CD4-positive, CD25-positive, alpha-beta regulatory T cell (primary cell): ENCODE data around the gene PRKG1. TPM values are rescaled to one million over a fixed set of nuclear protein-coding genes. Genes with fewer than 3 reads are reported as not detected.
A peak's percentile ranks its signal among the peaks of the same experiment; 100 is the strongest.

Experiments used
- ATAC-seq, 2 donors: fragments of 150-1000 bp; cut with Tn5 transposase; one replicate each; pipeline ENCODE4 v1.10.0; 2021; ENCODE audit warnings: low read depth in 2 of 2, moderate number of reproducible peaks in 2 of 2, moderate library complexity in 1 of 2
- DNase-seq, 3 donors: peaks; one replicate each; pipeline versions ENCODE4 v3.0.0 to v3.0.0-alpha.2; 2012 to 2022; ENCODE audit warnings: mixed read lengths in 1 of 3
- H3K27ac ChIP-seq: one replicate; pipeline ENCODE4 v1.7.0; 2013; ENCODE audit warnings: mild to moderate bottlenecking, low read length; ENCODE audit not compliant: insufficient read depth, poor library complexity, severe bottlenecking
- H3K27me3 ChIP-seq: one replicate; pipeline ENCODE4 v1.7.0; 2013; ENCODE audit warnings: low read length; ENCODE audit not compliant: control insufficient read depth, insufficient read depth
- H3K36me3 ChIP-seq: one replicate; pipeline ENCODE4 v1.7.0; 2013; ENCODE audit warnings: mild to moderate bottlenecking, low read length, moderate library complexity; ENCODE audit not compliant: control insufficient read depth, insufficient read depth
- H3K4me1 ChIP-seq: 2 replicates; pipeline ENCODE4 v1.7.0; 2013; ENCODE audit warnings: mild to moderate bottlenecking, low read length; ENCODE audit not compliant: insufficient read depth, control insufficient read depth, poor library complexity, severe bottlenecking
- H3K4me3 ChIP-seq: one replicate; pipeline ENCODE4 v1.7.0; 2013; ENCODE audit warnings: low read depth, mild to moderate bottlenecking, low read length, moderate library complexity
- H3K9me3 ChIP-seq, 2 experiments: 1 replicate in 1 of 2; 2 replicates in 1 of 2; pipeline ENCODE4 v1.7.0; 2013; ENCODE audit warnings: low read length in 2 of 2, mild to moderate bottlenecking in 1 of 2, moderate library complexity in 1 of 2; ENCODE audit not compliant: control insufficient read depth in 2 of 2
- H3K27ac Mint-ChIP-seq, 3 donors: one replicate each; pipeline ENCODE4 v1.8.0; 2020 to 2022; ENCODE audit warnings: mild to moderate bottlenecking in 3 of 3, mixed read lengths in 3 of 3, moderate library complexity in 2 of 3
- H3K27me3 Mint-ChIP-seq: one replicate; pipeline ENCODE4 v1.8.0; 2022; ENCODE audit warnings: mild to moderate bottlenecking, mixed read lengths
- H3K36me3 Mint-ChIP-seq: one replicate; pipeline ENCODE4 v1.8.0; 2020; ENCODE audit warnings: mixed read lengths
- H3K4me1 Mint-ChIP-seq, 4 donors: one replicate each; pipeline ENCODE4 v1.8.0; 2020 to 2022; ENCODE audit warnings: mixed read lengths in 4 of 4, mild to moderate bottlenecking in 1 of 4
- H3K4me3 Mint-ChIP-seq, 4 donors: one replicate each; pipeline ENCODE4 v1.8.0; 2020 to 2022; ENCODE audit warnings: mild to moderate bottlenecking in 4 of 4, mixed read lengths in 4 of 4, moderate library complexity in 3 of 4
- H3K9me3 Mint-ChIP-seq, 7 donors: one replicate each; pipeline ENCODE4 v1.8.0; 2020 to 2022; ENCODE audit warnings: mixed read lengths in 7 of 7, mild to moderate bottlenecking in 3 of 7, moderate library complexity in 2 of 7
- polyA plus RNA-seq, 4 donors: library from polyadenylated mRNA; unstranded; fragments of 300-500 nt; fragmentation: Illumina TruSeq; gene quantifications; one replicate each; pipeline ENCODE4 v1.2.3, GENCODE V29; 2021
- total RNA-seq: library from RNA; stranded (reverse); gene quantifications from one replicate; pipeline ENCODE4 v1.2.3, GENCODE V29; 2022

Gene PRKG1
- total and polyA plus RNA-seq, 5 donors from 2014 or later, result 0.30 TPM; not detected in 4

- H3K27me3 Mint-ChIP-seq, result no peaks in the 10 kb centered on the region
- H3K27ac Mint-ChIP-seq, result no peak overlapping the region
- Histone ChIP-seq H3K36me3 (no peaks in the 10 kb centered on the region), H3K4me3 (no peak overlapping the region), H3K4me1 (no peaks in the 10 kb centered on the region), H3K27me3 (no peaks in the 10 kb centered on the region), H3K9me3 (no peaks in the 10 kb centered on the region), H3K27ac (no peak overlapping the region)
- peaks cover 0 to under 1% (median 0%) of the 10 kb centered on the region in 7 donors for H3K9me3 Mint-ChIP-seq
- H3K4me3 Mint-ChIP-seq, result no peak overlapping the region
- ATAC-seq (no peak), DNase-seq (no peak)
- H3K4me1 Mint-ChIP-seq, result no peaks in the 10 kb centered on the region
- H3K36me3 Mint-ChIP-seq, result no peaks in the 10 kb centered on the region
Measured at GRCh38 chr10:52258799-52259425, 1184.6 kb downstream of the PRKG1 start.

- Histone ChIP-seq H3K27me3 (no peaks in the 10 kb centered on the region), H3K36me3 (no peaks in the 10 kb centered on the region), H3K4me3 (no peak overlapping the region), H3K9me3 (no peaks in the 10 kb centered on the region), H3K4me1 (no peaks in the 10 kb centered on the region), H3K27ac (no peak overlapping the region)
- no peak overlapping the region for H3K4me3 Mint-ChIP-seq
- H3K36me3 Mint-ChIP-seq, result no peaks in the 10 kb centered on the region
- no peak overlapping the region for H3K27ac Mint-ChIP-seq
- no peaks in the 10 kb centered on the region for H3K27me3 Mint-ChIP-seq
- ATAC-seq (no peak), DNase-seq (no peak)
- peaks cover 0 to 3% (median 0%) of the 10 kb centered on the region in 7 donors for H3K9me3 Mint-ChIP-seq
- no peaks in the 10 kb centered on the region for H3K4me1 Mint-ChIP-seq
Measured at GRCh38 chr10:52259426-52259812, 1185.1 kb downstream of the PRKG1 start.

GRCh38 chr10:52261362-52261761 lies 1187.1 kb downstream of the PRKG1 start:
- Histone ChIP-seq H3K9me3 (no peaks in the 10 kb centered on the region), H3K27me3 (no peaks in the 10 kb centered on the region), H3K36me3 (no peaks in the 10 kb centered on the region), H3K4me3 (no peak overlapping the region), H3K4me1 (no peaks in the 10 kb centered on the region), H3K27ac (no peak overlapping the region)
- H3K9me3 Mint-ChIP-seq, result peaks cover 0 to 3% (median 0%) of the 10 kb centered on the region in 7 donors
- DNase-seq (no peak), ATAC-seq (no peak)
- no peaks in the 10 kb centered on the region for H3K36me3 Mint-ChIP-seq
- H3K4me1 Mint-ChIP-seq, result no peaks in the 10 kb centered on the region
- no peak overlapping the region for H3K4me3 Mint-ChIP-seq
- H3K27ac Mint-ChIP-seq, result no peak overlapping the region
- no peaks in the 10 kb centered on the region for H3K27me3 Mint-ChIP-seq

- H3K27ac ChIP-seq, result no peak overlapping the region
- H3K4me3 ChIP-seq, result no peak overlapping the region
- no peaks in the 10 kb centered on the region for H3K4me1 ChIP-seq
- ATAC-seq, result no peak
- Mint-ChIP-seq H3K4me1 (no peaks in the 10 kb centered on the region), H3K4me3 (no peak overlapping the region), H3K36me3 (no peaks in the 10 kb centered on the region), H3K27me3 (no peaks in the 10 kb centered on the region), H3K27ac (no peak overlapping the region), H3K9me3 (peaks cover 0 to 3% (median 0%) of the 10 kb centered on the region in 7 donors)
- no peaks in the 10 kb centered on the region for H3K27me3 ChIP-seq
- H3K36me3 ChIP-seq, result no peaks in the 10 kb centered on the region
- no peak for DNase-seq
- no peaks in the 10 kb centered on the region for H3K9me3 ChIP-seq
Measured at GRCh38 chr10:52265131-52265926, 1191.0 kb downstream of the PRKG1 start.

- H3K4me3 Mint-ChIP-seq, result no peak overlapping the region
- no peak overlapping the region for H3K27ac ChIP-seq
- no peaks in the 10 kb centered on the region for H3K27me3 Mint-ChIP-seq
- no peaks in the 10 kb centered on the region for H3K4me1 ChIP-seq
- no peak overlapping the region for H3K4me3 ChIP-seq
- peaks cover 0 to 3% (median 0%) of the 10 kb centered on the region in 7 donors for H3K9me3 Mint-ChIP-seq
- DNase-seq (no peak), ATAC-seq (no peak)
- no peaks in the 10 kb centered on the region for H3K36me3 Mint-ChIP-seq
- H3K4me1 Mint-ChIP-seq, result no peaks in the 10 kb centered on the region
- no peaks in the 10 kb centered on the region for H3K9me3 ChIP-seq
- no peaks in the 10 kb centered on the region for H3K27me3 ChIP-seq
- H3K36me3 ChIP-seq, result no peaks in the 10 kb centered on the region
- no peak overlapping the region for H3K27ac Mint-ChIP-seq
Measured at GRCh38 chr10:52266858-52267257, 1192.6 kb downstream of the PRKG1 start.

- DNase-seq, result no peak
- Histone ChIP-seq H3K36me3 (no peaks in the 10 kb centered on the region), H3K27me3 (no peaks in the 10 kb centered on the region), H3K4me1 (no peaks in the 10 kb centered on the region), H3K27ac (no peak overlapping the region), H3K4me3 (no peak overlapping the region), H3K9me3 (no peaks in the 10 kb centered on the region)
- Mint-ChIP-seq H3K27me3 (no peaks in the 10 kb centered on the region), H3K27ac (no peak overlapping the region), H3K9me3 (peaks cover 0 to 3% (median 0%) of the 10 kb centered on the region in 7 donors), H3K4me1 (no peaks in the 10 kb centered on the region), H3K36me3 (no peaks in the 10 kb centered on the region), H3K4me3 (no peak overlapping the region)
- no peak for ATAC-seq
Measured at GRCh38 chr10:52268790-52269189, 1194.5 kb downstream of the PRKG1 start.

GRCh38 chr10:52269233-52269632 lies 1194.9 kb downstream of the PRKG1 start:
- Histone ChIP-seq H3K27ac (no peak overlapping the region), H3K4me3 (no peak overlapping the region), H3K9me3 (no peaks in the 10 kb centered on the region), H3K27me3 (no peaks in the 10 kb centered on the region), H3K36me3 (no peaks in the 10 kb centered on the region), H3K4me1 (no peaks in the 10 kb centered on the region)
- DNase-seq, result no peak
- H3K9me3 Mint-ChIP-seq, result peaks cover 0 to 3% (median 0%) of the 10 kb centered on the region in 7 donors
- H3K4me1 Mint-ChIP-seq, result no peaks in the 10 kb centered on the region
- no peaks in the 10 kb centered on the region for H3K36me3 Mint-ChIP-seq
- H3K4me3 Mint-ChIP-seq, result peak overlapping the region in 1 of 4 donors; percentile 38
- no peak overlapping the region for H3K27ac Mint-ChIP-seq
- no peak for ATAC-seq
- no peaks in the 10 kb centered on the region for H3K27me3 Mint-ChIP-seq

GRCh38 chr10:52276163-52276562 lies 1201.9 kb downstream of the PRKG1 start:
- Mint-ChIP-seq H3K9me3 (peaks cover 2 to 21% (median 4%) of the 10 kb centered on the region in 7 donors), H3K27me3 (no peaks in the 10 kb centered on the region), H3K4me3 (no peak overlapping the region), H3K36me3 (no peaks in the 10 kb centered on the region), H3K4me1 (no peaks in the 10 kb centered on the region), H3K27ac (no peak overlapping the region)
- Histone ChIP-seq H3K36me3 (no peaks in the 10 kb centered on the region), H3K4me3 (no peak overlapping the region), H3K9me3 (no peaks in the 10 kb centered on the region), H3K27ac (no peak overlapping the region), H3K27me3 (no peaks in the 10 kb centered on the region), H3K4me1 (no peaks in the 10 kb centered on the region)
- ATAC-seq, result no peak
- no peak for DNase-seq
